ENCODE measurements around the gene POMT2.

Gene POMT2

DNA sequence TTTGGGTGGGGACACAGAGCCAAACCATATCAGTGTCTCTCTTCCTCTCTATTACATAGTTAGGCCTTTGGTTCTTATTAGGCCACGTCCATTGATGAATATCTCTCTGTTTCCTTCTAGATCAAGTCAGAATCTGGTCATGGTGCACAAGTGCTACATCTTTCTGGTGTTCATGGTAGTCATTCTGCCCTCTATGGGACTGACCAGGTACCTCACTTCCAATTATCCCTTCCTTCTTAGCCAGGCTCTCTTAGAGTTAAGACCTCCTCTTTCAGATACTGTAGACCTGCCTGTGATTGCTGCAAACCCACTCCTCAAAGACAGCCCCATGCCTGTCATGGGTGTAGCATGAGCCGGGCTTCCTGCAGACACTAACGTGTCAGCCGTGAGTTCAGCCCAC lies 74.9 kb downstream of the POMT2 start:
- TF ChIP-seq, protein P1, sequence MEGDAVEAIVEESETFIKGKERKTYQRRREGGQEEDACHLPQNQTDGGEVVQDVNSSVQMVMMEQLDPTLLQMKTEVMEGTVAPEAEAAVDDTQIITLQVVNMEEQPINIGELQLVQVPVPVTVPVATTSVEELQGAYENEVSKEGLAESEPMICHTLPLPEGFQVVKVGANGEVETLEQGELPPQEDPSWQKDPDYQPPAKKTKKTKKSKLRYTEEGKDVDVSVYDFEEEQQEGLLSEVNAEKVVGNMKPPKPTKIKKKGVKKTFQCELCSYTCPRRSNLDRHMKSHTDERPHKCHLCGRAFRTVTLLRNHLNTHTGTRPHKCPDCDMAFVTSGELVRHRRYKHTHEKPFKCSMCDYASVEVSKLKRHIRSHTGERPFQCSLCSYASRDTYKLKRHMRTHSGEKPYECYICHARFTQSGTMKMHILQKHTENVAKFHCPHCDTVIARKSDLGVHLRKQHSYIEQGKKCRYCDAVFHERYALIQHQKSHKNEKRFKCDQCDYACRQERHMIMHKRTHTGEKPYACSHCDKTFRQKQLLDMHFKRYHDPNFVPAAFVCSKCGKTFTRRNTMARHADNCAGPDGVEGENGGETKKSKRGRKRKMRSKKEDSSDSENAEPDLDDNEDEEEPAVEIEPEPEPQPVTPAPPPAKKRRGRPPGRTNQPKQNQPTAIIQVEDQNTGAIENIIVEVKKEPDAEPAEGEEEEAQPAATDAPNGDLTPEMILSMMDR (conservative IDR thresholded peaks at IDR 0.05; ENCODE audit: low read depth) = no peak
- CTCF ChIA-PET = interaction anchor here (0.7 kb wide), 1 partner anchor 229 kb away, joined by 3 read pairs; no protein-coding TSS in a partner anchor
- DNase-seq (ENCODE audit: low spot score) = no peak
- POLR2A ChIA-PET (ENCODE audit: low non-redundant PET) = no interaction called here
- no peak overlapping the region for H3K27ac ChIP-seq

DNA sequence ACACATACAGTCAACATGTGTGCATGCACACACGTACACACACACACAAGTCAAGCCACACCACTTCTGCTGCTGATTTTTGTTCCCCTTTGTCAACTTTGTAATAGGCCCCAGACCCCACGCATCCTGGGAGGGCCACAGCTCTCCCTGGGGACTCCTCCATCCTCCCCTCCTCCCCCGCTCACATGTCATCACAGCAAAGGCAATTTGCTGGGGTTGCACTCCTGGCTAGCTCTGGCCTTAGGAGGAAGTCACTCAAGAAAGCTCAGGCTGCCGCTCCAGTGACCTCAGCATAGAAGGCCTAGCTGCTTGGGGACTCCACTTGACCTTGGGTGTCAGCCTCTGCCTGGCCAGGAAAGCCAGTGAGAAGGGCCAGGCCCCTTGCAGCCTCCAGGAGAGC lies 76.8 kb downstream of the POMT2 start:
- ChIA-PET POLR2A (ENCODE audit: low non-redundant PET) (no interaction called here), CTCF (no interaction called here)
- DNase-seq (ENCODE audit: low spot score) = no peak
- TF ChIP-seq, protein P1 (conservative IDR thresholded peaks at IDR 0.05; ENCODE audit: low read depth) = no peak
- H3K27ac ChIP-seq = no peak overlapping the region

DNA sequence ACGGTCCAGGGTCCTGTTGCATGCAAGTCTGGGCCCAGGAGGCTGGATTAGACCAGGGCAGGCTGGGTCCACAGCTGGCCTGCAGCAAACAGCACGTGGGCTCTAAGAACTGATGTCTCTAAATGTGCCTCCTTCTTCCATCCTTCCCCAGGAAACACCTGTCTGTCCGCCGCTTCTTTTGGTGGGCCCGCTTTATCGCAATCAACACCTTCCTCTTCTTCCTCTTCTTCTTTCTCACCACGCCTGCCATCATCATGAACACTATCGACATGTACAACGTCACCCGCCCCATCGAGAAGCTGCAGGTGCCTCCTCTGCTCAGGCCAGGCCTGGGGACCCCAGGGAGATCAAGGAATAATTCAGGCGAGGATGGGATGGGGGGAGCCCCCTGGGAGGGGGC lies 77.9 kb downstream of the POMT2 start:
- POLR2A ChIA-PET (ENCODE audit: low non-redundant PET) = no interaction called here
- H3K27ac ChIP-seq = no peak overlapping the region
- CTCF ChIA-PET = no interaction called here
- TF ChIP-seq, protein P1 (conservative IDR thresholded peaks at IDR 0.05; ENCODE audit: low read depth) = no peak
- DNase-seq (ENCODE audit: low spot score) = no peak

DNA sequence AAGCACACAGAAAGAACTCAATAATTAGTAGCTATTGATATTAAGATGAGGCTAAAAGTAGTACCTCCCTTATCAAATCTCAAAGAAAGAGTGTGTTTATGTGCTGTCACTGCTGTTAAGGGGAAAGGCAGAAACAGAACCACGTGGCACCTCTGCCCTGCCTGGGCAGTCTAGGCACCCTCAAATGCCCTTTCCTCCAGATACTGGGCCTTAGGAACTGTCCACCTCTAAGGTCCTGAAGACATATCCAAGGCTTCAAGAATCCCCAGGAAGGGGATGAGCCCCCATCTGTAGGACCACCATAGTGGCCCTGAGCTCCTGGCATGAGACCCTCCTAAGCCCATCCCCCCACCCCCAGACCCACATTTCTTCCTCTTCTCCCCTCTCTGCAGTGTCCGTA lies 78.7 kb downstream of the POMT2 start:
- H3K27ac ChIP-seq = no peak overlapping the region
- CTCF ChIA-PET = interaction anchor here (0.9 kb wide), 1 partner anchor 90 kb away, joined by 3 read pairs; no protein-coding TSS in a partner anchor
- POLR2A ChIA-PET (ENCODE audit: low non-redundant PET) = no interaction called here
- TF ChIP-seq, protein P1 (conservative IDR thresholded peaks at IDR 0.05; ENCODE audit: low read depth) = no peak
- peak; percentile 15 for DNase-seq (ENCODE audit: low spot score)

DNA sequence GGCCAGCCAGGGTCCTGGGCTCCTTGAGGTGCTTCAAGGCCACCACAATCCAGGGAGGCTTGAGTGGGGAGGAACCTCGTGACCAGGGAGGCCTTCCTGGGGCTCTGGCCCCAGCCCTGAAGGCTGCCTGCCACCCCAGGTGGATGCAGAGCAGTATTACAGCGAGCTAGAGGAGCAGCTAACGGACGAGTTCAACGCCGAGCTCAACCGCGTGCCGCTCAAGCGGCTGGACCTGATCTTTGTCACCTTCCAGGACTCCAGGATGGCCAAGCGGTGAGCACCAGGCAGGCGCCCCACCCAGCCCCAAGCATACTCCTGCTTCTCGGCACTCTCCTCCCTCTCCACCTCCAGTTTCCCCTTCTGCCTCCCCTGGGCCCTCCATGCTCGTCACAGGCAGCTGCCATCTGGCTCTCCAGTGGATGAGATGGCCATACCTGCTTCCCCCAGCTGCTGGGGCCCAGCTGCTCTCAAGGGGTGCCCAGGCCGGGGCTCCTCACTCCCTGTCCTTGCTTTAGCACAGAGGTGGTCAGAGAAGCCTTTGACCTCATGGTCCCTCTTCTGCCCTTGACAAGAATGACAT lies 80.3 kb downstream of the POMT2 start:
- POLR2A ChIA-PET (ENCODE audit: low non-redundant PET) = no interaction called here
- TF ChIP-seq, protein P1 (conservative IDR thresholded peaks at IDR 0.05; ENCODE audit: low read depth) = no peak
- no peak overlapping the region for H3K27ac ChIP-seq
- DNase-seq (ENCODE audit: low spot score) = no peak
- CTCF ChIA-PET = no interaction called here

DNA sequence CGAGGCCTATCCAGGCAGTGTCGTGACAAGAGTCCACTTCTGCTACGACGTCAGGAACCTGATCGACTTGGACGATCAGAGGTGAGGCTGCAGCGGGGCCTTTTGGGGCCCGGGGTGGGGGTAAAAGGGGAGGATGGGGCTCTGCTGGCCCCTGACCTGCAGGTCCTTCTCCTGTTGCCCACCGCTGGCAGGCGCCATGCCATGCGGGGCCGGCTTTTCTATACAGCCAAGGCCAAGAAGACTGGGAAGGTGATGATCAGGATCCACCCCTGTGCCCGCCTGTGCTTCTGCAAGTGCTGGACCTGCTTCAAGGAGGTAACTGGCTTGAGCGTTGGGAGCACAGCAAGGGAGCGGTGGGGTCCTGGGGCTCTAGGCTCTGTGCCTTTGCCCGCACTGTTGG lies 81.3 kb downstream of the POMT2 start:
- ChIA-PET POLR2A (ENCODE audit: low non-redundant PET) (no interaction called here), CTCF (no interaction called here)
- H3K27ac ChIP-seq = no peak overlapping the region
- no peak for DNase-seq (ENCODE audit: low spot score)
- TF ChIP-seq, protein P1 (conservative IDR thresholded peaks at IDR 0.05; ENCODE audit: low read depth) = no peak

Data from RWPE1 (cell line).